GM19468 (cell line): ENCODE results near the gene NDUFB7.
A peak's percentile ranks its signal among the peaks of the same experiment; 100 is the strongest.
"Not testable (repeated sequence)": the region's sequence is repeated elsewhere in the genome, so short reads cannot be mapped to it uniquely, and the experiment has no call there.

ENCODE experiments used
- ATAC-seq: cut with Tn5 transposase; IDR thresholded peaks from one replicate; pipeline ENCODE4 v1.9.1; 2021; ENCODE audit warnings: mild to moderate bottlenecking, moderate library complexity, moderate number of reproducible peaks; ENCODE audit not compliant: unreplicated experiment; ENCODE audit errors: extremely low read depth

NDUFB7 gene

DNA sequence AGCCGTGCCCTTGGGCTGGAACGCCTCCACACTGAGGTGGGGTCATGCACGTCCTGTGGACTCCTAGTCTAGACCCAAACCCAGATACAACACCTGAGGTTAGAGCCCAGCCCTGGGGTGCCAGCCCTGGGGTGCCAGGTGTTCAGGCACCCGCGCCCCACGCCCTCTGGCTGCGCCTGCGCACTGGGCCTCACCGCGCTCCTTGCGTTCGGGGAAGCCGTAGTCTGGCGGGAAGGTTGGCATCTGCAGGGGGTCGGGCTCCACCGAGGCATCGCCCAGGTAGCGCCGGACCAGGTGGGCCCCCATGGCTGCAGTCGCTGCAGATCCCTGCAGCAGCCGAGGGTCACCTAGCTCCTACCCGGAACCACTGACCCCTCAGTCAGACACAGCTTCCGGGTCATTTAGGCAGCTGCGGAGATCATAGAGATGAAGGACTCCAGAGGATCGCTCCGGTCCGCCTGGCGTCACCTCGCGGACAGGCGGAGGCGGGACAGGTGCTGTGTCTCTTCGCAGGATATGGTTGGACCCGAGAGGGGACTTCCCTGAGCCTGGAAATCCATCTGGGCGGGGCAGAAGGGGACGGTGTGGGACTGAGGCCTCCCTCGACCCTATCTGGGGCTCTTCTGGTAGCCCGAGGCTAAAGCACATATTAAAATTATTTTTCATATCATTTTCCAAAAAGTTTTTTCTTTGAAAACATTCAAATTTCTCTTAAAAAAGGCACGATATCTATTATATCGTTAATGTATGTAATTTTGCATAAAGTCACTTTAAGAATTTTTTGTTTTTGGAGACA is at the start of gene NDUFB7:
NDUFB7 (minus strand) TSS at position 372 of the 796 bp plus-strand sequence; CDS start at position 306, 66 bp downstream.
- peak; percentile 59 for ATAC-seq

DNA sequence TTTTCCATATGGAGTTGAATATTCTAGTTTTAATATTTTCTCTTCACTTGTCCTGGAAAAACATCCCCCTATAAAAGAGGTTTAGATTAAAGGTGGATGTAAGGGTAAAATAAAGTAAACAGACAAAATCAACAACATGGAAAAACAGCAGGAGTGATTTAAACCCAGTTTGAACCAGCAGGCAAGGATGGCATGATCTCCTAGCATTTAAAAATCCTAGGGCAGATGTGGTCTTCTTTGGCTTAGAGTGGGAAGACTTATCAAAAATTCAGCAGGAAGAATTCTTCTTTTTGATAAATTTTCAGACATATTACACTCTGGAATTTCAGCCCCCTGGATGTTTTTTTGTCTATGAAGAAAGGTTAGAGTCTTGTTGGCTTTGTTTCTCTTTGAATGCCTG is 47.5 kb upstream of the NDUFB7 start:
- no peak for ATAC-seq

DNA sequence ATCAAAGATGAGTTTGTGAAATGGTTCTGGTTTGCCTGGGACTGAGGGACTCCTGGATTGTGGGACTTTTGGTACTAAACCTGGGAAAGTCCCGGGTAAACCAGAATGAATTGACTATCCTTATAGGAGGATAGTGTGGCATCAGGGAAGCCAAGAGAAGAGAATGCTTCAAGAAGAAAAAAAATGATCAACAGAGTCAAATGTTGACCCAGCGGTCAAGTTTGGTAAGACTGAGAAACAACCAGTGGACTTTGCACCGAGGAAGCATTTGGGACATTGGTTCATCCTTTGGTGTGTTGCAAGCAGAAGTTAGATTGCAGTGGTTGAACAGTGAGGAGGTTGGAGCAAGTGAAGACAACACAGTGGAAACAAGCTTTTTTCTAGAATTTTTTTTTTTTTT is 44.5 kb upstream of the NDUFB7 start:
- ATAC-seq, result no peak

DNA sequence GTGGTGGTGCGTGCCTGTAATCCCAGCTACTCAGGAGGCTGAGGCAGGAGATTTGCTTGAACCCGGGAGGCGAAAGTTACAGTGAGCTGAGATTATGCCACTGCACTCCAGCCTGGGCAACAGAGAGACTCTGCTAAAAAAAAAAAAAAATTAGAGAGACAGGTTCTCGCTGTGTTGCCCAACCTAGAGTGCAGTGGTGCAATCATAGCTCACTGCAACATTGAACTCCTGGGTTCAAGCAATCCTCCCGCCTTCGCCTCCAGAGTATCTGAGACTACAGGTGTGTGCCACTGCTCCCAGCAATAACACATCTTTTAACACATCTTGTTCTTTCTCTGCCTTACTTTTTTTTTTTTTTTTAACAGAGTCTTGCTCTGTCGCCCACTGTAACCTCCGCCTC is 43.8 kb upstream of the NDUFB7 start:
- ATAC-seq, result no peak

DNA sequence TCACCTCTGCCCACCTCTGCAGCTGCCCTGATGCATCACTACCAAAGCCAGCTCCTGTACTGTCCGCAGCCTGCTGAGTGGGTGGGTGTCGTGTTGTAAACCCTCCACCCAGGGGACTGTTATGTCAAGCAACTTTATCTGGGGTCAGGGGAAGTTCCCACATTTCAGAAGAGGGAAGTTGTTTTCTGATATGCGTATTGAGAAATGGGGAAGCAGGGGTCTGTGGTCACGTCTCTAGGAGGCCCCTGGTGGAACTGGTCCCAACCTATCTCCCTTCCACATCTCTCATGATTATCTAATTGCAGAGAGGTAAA is 42.2 kb upstream of the NDUFB7 start:
- ATAC-seq, result no peak

DNA sequence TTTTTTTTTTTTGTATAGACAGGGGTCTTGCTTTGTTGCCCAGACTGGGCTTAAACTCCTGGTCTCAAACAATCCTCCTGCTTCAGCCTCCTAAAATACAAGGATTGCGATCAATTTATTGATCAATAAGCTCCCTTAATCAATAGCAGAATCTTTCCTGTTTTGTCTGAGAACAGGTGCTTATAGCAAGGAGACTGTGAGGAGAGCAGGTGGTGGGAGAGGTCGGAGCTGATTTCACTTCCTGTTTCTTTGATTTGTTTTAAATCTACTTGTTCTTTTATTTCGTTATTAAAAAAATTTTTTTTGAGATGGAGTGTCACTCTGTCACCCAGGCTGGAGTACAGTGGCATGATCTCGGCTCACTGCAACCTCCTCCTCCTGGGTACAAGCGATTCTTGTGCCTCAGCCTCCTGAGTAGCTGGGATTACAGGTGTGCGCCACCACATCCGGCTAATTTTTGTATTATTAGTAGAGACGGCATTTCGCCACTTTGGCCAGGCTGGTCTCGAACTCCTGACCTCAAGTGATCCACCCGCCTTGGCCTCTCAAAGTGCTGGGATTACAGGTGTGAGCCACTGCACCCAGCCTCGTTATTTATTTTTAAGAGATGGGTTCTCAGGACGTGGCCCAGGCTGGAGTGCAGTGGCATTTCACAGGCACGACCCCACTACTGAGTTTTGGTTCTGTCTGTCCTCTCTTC is 41.7 kb upstream of the NDUFB7 start:
- not testable (repeated sequence) for ATAC-seq

DNA sequence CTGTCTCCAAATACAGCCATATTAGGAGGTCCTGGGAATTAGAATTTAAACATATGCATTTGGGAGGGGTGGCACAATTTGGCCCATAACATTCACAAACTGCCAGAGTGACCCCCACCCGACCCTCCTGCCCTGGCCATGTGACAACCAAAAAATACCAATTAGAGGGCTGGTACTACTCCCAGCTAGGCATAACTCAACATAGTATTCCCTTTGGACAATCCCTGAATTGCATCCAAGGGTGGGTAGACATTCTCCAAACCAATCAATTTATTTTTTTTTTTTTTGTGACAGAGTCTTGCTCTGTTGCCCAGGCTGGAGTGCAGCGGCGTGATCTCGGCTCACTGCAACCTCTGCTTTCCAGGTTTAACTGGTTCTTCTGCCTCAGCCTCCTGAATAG is 40.8 kb upstream of the NDUFB7 start:
- no peak for ATAC-seq

DNA sequence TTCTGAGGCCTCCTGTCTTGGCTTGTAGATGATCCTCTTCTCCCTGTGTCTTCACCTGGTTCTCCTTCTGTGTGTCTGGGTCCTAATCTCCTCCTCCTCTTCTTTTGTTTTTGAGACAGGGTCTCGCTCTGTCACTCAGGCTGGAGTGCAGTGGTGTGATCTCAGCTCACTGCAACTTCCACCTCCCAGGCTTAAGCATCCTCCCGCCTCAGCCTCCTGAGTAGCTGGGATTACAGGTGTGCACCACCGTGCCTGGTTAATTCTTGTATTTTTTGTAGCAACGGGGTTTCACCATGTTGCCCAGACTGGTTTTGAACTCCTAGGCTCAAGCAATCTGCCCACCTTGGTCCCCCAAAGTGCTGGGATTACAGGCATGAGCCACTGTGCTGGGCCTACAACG is 40.4 kb upstream of the NDUFB7 start:
- not testable (repeated sequence) for ATAC-seq

DNA sequence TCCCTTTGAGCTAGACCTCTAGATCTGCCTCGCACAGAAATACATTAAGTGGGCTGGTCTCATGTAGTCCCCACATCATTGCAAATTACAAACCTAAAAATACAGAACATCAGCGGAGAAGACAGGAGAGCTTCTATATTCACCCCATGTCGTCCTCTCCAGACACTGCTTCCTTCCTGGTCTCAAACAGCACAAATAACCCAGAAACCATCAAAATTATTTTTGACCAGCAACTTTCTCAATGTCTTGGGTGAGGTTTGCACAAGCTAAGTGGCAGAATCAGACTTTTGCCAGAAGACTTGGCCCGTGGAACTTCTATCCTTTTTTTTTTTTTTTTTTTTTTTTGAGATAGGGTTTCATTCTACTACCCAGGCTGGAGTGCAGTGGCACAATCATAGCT is 39.2 kb upstream of the NDUFB7 start:
- ATAC-seq, result no peak

DNA sequence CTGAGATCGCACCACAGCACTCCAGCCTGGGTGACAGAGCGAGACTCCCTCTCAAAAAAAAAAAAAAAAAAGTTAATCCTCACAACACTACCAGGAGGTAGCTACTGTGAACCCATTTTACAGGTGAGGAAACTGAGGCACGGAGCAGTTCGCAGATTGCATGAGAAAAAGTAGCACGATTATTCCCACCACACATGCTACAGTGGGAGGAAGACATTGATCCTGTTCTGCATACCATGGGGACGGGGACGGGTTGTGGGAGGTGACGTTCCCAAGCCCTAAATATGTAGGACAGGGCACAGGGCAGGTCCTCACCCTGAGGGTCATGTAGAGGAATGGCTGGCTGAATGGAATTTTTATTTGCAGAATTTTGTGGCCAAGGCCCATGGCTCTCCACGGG is 34.8 kb upstream of the NDUFB7 start:
- no peak for ATAC-seq

DNA sequence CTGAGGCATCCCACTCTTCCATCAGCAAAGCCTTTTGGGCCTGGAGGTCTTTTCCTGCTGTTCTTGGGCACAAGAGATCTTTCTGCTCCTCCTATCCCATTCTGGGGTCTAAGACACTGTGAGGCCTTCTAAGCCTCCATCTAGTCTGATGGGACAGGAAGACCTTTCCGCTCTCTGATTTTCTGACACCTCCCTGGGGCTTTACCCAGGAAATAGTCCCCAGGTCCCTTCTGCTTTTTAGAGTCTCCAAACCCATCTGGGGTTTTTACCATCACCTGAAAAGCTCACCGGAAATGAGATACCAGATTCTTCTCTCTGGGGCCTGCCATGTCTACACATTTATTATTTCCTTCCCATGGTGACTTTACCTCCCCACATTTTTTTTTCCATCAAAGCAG is 32.1 kb upstream of the NDUFB7 start:
- peak; percentile 19 for ATAC-seq

DNA sequence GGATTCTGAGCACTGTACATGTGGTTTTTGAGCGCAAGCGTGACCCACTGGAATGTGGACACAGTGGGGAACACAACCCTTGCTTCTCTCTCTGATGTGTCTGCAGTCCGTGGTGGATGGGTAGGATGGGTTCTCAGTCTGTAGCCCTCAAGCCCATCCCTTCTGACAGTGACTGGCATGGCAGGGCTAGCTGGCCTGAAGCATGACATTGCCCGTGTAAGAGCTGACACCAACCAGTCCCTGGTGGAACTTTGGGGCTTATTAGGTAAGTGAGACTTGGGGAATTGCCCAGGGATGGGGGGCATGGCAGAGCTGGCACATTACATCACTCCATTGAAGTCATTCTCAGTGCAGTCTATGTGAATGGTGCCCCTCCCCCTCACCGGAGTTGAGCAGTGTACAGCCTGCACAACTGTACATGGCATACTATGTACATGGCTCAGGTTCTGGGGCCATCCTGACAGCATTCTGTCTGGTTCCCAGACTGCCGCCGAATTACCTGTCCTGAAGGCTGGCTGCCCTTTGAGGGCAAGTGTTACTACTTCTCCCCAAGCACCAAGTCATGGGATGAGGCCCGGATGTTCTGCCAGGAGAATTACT is 27.8 kb upstream of the NDUFB7 start:
- no peak for ATAC-seq

DNA sequence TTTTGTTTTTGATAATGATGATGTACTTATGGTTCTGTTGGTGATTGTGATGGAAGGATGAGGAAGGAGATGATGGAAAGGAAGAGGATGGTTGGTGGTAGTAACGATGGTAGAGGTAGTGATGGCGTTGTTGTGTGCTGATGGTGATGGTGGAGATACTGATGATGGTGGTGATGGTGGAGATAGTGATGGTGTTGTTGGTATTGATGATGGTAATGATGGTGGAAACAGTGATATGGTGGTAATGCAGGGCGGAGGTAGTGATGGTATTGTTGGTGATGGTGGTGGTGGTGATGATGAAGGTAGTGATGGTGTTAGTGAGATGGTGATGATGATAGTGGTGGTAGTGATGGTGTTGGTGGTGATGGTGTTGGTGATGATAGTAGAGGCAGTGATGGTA is 23.7 kb upstream of the NDUFB7 start:
- ATAC-seq, result no peak

DNA sequence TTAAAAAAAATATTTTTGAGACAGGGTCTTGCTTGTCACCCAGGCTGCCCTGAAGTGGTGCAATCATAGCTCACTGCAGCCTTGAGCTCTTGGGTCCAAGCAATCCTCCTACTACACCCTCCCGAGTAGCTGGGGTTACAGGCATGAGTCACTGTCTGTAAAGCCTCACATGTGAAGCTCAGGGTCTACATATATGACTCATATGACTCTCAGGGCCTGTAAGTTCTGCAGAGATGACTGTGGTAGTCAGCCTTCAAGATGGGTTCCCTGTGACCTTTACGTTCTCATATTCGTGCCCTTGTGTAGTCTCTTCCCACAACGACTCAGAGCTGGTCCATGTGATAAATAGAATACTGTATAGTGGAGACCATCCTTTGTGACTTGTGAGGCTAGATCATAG is 17.6 kb upstream of the NDUFB7 start:
- not testable (repeated sequence) for ATAC-seq

DNA sequence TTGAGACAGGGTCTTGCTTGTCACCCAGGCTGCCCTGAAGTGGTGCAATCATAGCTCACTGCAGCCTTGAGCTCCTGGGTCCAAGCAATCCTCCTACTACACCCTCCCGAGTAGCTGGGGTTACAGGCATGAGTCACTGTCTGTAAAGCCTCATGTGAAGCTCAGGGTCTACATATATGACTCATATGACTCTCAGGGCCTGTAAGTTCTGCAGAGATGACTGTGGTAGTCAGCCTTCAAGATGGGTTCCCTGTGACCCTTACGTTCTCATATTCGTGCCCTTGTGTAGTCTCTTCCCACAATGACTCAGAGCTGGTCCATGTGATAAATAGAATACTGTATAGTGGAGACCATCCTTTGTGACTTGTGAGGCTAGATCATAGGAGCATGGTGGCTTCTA is 13.3 kb upstream of the NDUFB7 start:
- ATAC-seq, result not testable (repeated sequence)

DNA sequence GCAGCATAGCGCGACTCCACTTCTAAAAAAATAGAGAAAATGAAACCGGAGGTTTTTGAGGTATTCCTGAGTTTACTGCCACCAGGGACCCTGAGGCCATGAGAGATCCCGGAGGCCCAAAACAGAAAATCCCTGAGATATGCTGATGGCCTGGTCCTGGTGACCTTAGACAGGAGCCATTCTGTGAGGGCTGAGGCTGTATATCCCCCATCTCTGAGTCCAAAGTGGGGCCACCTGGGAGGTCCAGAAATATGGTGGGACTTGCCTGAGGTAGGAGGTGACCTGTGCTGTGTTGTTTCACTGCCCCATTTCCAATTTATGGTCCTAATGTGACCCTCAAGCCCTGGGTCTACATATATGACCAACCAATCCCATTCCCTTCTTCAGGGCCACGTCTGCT is 12.5 kb upstream of the NDUFB7 start:
- ATAC-seq, result not testable (repeated sequence)

DNA sequence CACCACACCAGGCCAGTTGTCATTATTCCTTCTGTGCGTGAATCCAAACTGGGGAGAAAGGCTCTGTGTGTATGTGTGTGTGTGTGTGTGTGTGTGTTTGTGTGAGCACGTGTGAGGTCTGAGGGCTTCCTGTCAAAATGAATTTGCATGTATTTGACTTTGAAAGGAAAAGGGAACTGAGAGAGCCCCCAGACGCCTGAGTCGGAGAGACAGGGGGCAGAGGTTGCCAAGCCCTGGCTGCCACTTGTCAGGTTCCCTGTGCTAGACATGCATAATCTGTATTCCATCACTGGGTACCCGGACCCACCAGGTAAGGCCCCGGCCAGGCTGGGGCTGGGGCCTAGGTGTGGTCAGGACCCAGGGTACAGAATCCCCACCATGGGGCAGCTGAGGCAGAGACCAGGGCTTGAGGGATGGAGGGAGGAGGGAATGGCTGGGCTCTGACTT is 11.1 kb upstream of the NDUFB7 start, which contains the start of gene CLEC17A:
CLEC17A (plus strand) TSS at position 191 of the 447 bp plus-strand sequence; CDS start at position 268, 77 bp downstream.
- ATAC-seq, result peak; percentile 43

DNA sequence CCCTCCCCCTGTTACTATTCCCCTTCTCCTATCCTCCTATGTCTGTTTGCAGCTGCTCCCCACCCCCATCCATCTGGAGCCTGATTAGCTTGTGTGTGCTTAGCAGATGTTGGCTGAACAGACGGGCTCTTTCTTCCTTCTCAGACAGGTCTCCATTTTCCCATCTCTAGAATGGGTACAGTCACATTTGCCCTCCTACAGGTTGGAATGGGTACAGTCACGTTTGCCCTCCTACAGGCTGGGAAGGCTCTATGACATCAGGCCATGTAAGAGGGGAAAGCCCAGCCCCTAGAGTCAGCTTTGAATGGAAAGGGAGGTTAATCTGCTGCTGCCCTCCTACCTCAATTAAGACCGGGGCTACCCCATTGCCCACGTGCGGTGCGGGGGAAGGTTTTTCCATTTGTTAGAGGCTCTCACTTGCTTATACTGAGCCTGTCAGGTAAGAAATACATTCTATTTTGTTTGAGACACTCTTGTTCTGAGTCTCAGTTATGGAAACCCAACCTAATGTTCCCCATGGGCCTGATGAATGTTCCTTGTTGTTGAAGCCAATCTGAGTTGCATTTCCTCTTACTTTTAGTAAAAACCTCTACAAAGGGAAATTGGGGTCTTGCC is 8.9 kb upstream of the NDUFB7 start:
- ATAC-seq, result no peak

DNA sequence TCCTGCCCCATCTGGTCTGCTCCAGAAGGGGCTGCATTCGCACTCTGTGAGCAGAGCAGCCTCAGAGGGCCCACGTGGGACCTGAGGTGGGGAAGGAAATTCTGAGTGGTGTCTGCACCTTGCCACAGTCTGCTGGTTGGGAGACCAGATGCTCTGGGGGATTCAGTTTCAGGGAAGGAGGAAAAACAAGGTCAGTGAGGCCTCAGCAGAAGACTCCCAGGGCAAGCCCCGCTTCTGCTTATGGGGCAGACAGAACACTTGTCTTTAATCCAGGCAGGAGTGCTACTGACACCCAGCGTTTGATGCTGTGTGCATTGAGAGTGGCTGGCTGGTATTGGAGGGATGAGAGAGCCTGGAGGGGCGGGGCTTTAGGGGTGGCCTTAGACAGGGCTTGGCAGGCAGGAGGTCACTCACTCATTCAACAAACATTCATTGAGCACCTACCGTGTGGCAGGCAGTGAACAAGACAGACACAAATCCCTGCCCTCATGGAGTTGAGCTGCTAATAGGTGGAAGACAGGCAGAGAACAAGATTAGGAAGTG is 6.1 kb upstream of the NDUFB7 start:
- ATAC-seq, result no peak

DNA sequence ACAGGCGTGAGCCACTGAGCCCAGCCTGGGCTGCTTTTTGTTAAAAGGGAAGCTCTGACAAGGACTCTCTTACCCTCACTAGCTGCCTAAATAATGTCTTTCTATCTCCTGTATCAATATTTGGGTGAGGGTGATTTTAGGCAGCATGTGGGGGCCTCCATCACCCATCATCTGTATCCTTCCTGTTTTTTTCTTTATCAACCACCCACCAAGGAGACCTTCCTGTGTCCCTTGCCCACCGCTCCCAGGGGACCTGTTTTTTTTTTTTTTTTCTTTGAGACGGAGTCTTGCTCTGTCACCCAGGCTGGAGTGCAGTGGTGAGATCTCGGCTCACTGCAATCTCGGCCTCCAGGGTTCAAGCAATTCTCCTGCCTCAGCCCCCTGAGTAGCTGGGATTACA is 5.4 kb upstream of the NDUFB7 start:
- no peak for ATAC-seq

DNA sequence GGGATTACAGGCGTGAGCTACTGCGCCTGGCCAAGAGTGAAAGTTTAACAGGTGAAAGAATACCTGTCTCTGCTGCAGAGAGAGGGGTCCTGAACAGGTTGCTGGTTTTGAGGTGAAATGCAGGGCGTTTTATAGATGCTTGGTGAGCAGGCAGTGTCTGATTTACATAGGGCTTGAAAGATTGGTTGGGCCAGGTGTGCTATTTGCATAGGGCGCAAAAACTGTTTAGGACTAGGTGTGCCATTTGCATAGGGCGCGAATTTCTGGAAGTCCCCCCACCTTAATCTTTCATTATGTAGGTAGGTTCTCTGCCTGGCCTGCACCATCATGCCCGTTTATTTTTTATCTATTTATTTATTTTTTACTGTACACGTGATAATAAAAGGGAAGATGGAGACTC is 4.5 kb upstream of the NDUFB7 start:
- ATAC-seq, result no peak
